NCI-H2107 (cell line): ENCODE data around the gene OPCML.

Source experiments
- DNase-seq: peaks from one replicate; lab custom pipeline; 2025; lab: John Stamatoyannopoulos, UW

Gene OPCML

GRCh38 chr11:132466983-132467382, 1065.3 kb downstream of the OPCML start:
- DNase-seq, result no peak

GRCh38 chr11:132464939-132465338, 1067.4 kb downstream of the OPCML start:
- no peak for DNase-seq

- no peak for DNase-seq
Measured at GRCh38 chr11:132464003-132464342, 1068.3 kb downstream of the OPCML start.

- no peak for DNase-seq
Measured at GRCh38 chr11:132463295-132464002, 1068.9 kb downstream of the OPCML start.

- DNase-seq, result no peak
Measured at GRCh38 chr11:132459736-132460135, 1072.6 kb downstream of the OPCML start.

- no peak for DNase-seq
Measured at GRCh38 chr11:132457445-132457844, 1074.9 kb downstream of the OPCML start.

- DNase-seq, result no peak
Measured at GRCh38 chr11:132456751-132457328, 1075.5 kb downstream of the OPCML start.

GRCh38 chr11:132455044-132455443, 1077.3 kb downstream of the OPCML start:
- DNase-seq, result no peak

- no peak for DNase-seq
Measured at GRCh38 chr11:132453406-132453805, 1078.9 kb downstream of the OPCML start.

- no peak for DNase-seq
Measured at GRCh38 chr11:132452616-132453015, 1079.7 kb downstream of the OPCML start.

- DNase-seq, result no peak
Measured at GRCh38 chr11:132451942-132452601, 1080.2 kb downstream of the OPCML start.

- no peak for DNase-seq
Measured at GRCh38 chr11:132450631-132451030, 1081.7 kb downstream of the OPCML start.

- DNase-seq, result no peak
Measured at GRCh38 chr11:132448334-132448995, 1083.8 kb downstream of the OPCML start.

- DNase-seq, result no peak
Measured at GRCh38 chr11:132447761-132448160, 1084.5 kb downstream of the OPCML start.

GRCh38 chr11:132445859-132446291, 1086.4 kb downstream of the OPCML start:
- DNase-seq, result no peak

- DNase-seq, result no peak
Measured at GRCh38 chr11:132444911-132445310, 1087.4 kb downstream of the OPCML start.

- DNase-seq, result no peak
Measured at GRCh38 chr11:132439711-132440255, 1092.5 kb downstream of the OPCML start.

GRCh38 chr11:132438418-132438817, 1093.9 kb downstream of the OPCML start:
- no peak for DNase-seq

GRCh38 chr11:132430429-132431062, 1101.8 kb downstream of the OPCML start:
- DNase-seq, result no peak

- no peak for DNase-seq
Measured at GRCh38 chr11:132429685-132430084, 1102.6 kb downstream of the OPCML start.

GRCh38 chr11:132427611-132428010, 1104.7 kb downstream of the OPCML start:
- no peak for DNase-seq

- no peak for DNase-seq
Measured at GRCh38 chr11:132424433-132424832, 1107.9 kb downstream of the OPCML start.
